RWPE2 (cell line): ENCODE results near the gene MTSS2.

ENCODE experiments used
- ATAC-seq: fragments of 200-7000 bp; cut with Tn5 transposase; 3 replicates; pipeline ENCODE4 v1.9.1; 2021; ENCODE audit warnings: low read depth
- DNase-seq: peaks from one replicate; pipeline ENCODE4 v3.0.0-alpha.2; 2020; ENCODE audit warnings: low spot score
- H3K27ac ChIP-seq: fragments of 450-650 bp; 2 replicates; pipeline ENCODE4 v1.5.1; 2017; ENCODE audit warnings: mild to moderate bottlenecking; ENCODE audit not compliant: poor library complexity, severe bottlenecking
- H3K27me3 ChIP-seq: fragments of 250-450 bp; sonication (Bioruptor Pico); 2 replicates; pipeline ENCODE4 v1.5.1; 2021; ENCODE audit warnings: mild to moderate bottlenecking, moderate library complexity; ENCODE audit not compliant: insufficient read depth, poor library complexity, severe bottlenecking
- H3K36me3 ChIP-seq: fragments of 250-450 bp; sonication (Bioruptor Pico); 2 replicates; pipeline ENCODE4 v1.5.1; 2020; ENCODE audit warnings: low read depth, mild to moderate bottlenecking, moderate library complexity
- H3K4me1 ChIP-seq: fragments of 250-450 bp; sonication (Bioruptor Pico); 2 replicates; pipeline ENCODE4 v1.5.1; 2021; ENCODE audit warnings: mild to moderate bottlenecking, moderate library complexity; ENCODE audit not compliant: insufficient read depth, poor library complexity, severe bottlenecking
- H3K4me3 ChIP-seq: fragments of 250-450 bp; sonication (Bioruptor Pico); 2 replicates; pipeline ENCODE4 v1.5.1; 2021; ENCODE audit warnings: mild to moderate bottlenecking, moderate library complexity; ENCODE audit not compliant: severe bottlenecking
- H3K9me3 ChIP-seq: fragments of 250-450 bp; sonication (Bioruptor Pico); 2 replicates; pipeline ENCODE4 v1.5.1; 2021; ENCODE audit warnings: mild to moderate bottlenecking, moderate library complexity; ENCODE audit not compliant: severe bottlenecking
- CTCF ChIP-seq: fragments of 450-650 bp; IDR thresholded peaks from one replicate; pipeline ENCODE4 v1.5.1; 2017; ENCODE audit warnings: mild to moderate bottlenecking, moderate library complexity; ENCODE audit not compliant: poor library complexity, severe bottlenecking

MTSS2 gene

GRCh38 chr16:70720425-70721201, 34.8 kb upstream of the MTSS2 start:
- no peaks in the 10 kb centered on the region for H3K9me3 ChIP-seq
- H3K27me3 ChIP-seq: no peaks in the 10 kb centered on the region
- H3K4me1 ChIP-seq: peaks cover 6% of the 10 kb centered on the region
- DNase-seq (no peak), ATAC-seq (no peak)
- no peak for TF ChIP-seq CTCF
- no peak overlapping the region for H3K27ac ChIP-seq
- no peak overlapping the region for H3K4me3 ChIP-seq
- no peaks in the 10 kb centered on the region for H3K36me3 ChIP-seq

- no peak overlapping the region for H3K4me3 ChIP-seq
- no peaks in the 10 kb centered on the region for H3K36me3 ChIP-seq
- H3K9me3 ChIP-seq: no peaks in the 10 kb centered on the region
- TF ChIP-seq CTCF: no peak
- ATAC-seq (no peak), DNase-seq (no peak)
- peak overlapping the region; percentile 94 for H3K27ac ChIP-seq
- H3K4me1 ChIP-seq: peaks cover 31% of the 10 kb centered on the region
- H3K27me3 ChIP-seq: no peaks in the 10 kb centered on the region
These were observed 31.2 kb upstream of the MTSS2 start for GRCh38 chr16:70717065-70717464.

- ATAC-seq (no peak), DNase-seq (no peak)
- no peaks in the 10 kb centered on the region for H3K36me3 ChIP-seq
- H3K27ac ChIP-seq: peak overlapping the region; percentile 94
- no peak overlapping the region for H3K4me3 ChIP-seq
- TF ChIP-seq CTCF: no peak
- H3K27me3 ChIP-seq: no peaks in the 10 kb centered on the region
- peaks cover 31% of the 10 kb centered on the region for H3K4me1 ChIP-seq
- no peaks in the 10 kb centered on the region for H3K9me3 ChIP-seq
These were observed 30.1 kb upstream of the MTSS2 start for GRCh38 chr16:70715860-70716357.

GRCh38 chr16:70715055-70715858, 29.4 kb upstream of the MTSS2 start:
- TF ChIP-seq CTCF: peak; percentile 67

More at GRCh38 chr16:70715055-70715858, 29.4 kb upstream of the MTSS2 start:
- Histone ChIP-seq H3K9me3 (no peaks in the 10 kb centered on the region), H3K27ac (peak overlapping the region; percentile 94), H3K36me3 (no peaks in the 10 kb centered on the region), H3K27me3 (no peaks in the 10 kb centered on the region), H3K4me3 (no peak overlapping the region), H3K4me1 (peaks cover 31% of the 10 kb centered on the region)
- peak; percentile 95 for ATAC-seq
- peak; percentile 100 for DNase-seq
